Fibroblast of lung (primary cell): ENCODE measurements around the gene PACSIN2.

Experiments
- CTCF ChIP-seq, 2 donors: IDR thresholded peaks in 1 of 2; conservative IDR thresholded peaks in 1 of 2; 1 replicate in 1 of 2; 2 replicates in 1 of 2; pipeline ENCODE4 v1.5.1; 2011 to 2012; ENCODE audit warnings: low read length in 2 of 2, control low read depth in 1 of 2, inconsistent platforms in 1 of 2, low read depth in 1 of 2, mild to moderate bottlenecking in 1 of 2
- EZH2 ChIP-seq: IDR thresholded peaks from 2 replicates; pipeline ENCODE4 v1.5.1; 2012; ENCODE audit warnings: low read length, control low read depth, mild to moderate bottlenecking; ENCODE audit errors: missing control alignments

DNA sequence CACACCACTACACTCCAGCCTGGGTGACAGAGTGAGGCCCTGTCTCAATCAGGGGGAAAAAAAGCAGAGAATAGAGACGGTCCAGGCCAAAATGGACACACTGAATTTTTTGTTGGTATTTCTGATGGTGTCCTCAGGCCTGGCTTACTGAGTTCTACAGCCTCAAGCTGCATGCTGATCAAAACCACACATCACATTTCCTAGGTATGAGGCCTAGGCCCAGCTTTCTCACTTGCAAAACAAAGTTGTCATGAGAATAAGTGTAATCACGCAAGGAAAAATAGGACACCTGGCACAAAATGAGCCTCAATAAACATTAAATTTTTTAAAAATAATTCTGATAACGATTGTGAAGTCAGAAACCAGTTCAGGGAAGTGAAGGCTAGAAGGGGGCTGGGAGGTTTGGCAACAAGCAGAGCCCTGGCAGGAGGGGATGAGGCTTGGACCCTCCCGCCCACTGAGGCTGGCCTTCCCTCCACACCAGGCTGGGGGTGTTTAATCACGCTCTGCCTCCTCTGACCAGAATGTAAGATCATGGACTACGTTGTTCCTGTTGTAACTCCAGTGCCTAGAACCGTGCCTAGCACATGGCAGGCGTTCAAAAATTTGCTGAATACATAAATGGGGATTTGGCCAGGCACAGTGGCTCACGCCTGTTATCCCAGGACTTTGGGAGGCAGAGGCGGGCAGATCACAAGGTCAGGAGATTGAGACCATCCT, 18.1 kb downstream of the PACSIN2 start:
- no peak for TF ChIP-seq CTCF (conservative IDR thresholded peaks at IDR 0.05 in 1 of 2, IDR thresholded peaks at IDR 0.05 in 1 of 2; ENCODE audit: low read depth in 1 of 2, low read length in 2 of 2)
- no peak for TF ChIP-seq EZH2
